SU-DHL-6 (cell line): Measurements from ENCODE around the gene DNAJB8.

Experiments
- H2AFZ ChIP-seq: fragments of 200-600 bp; sonication (generic); 2 replicates; pipeline ENCODE4 v1.6.1; 2014; ENCODE audit warnings: low read depth, mild to moderate bottlenecking, moderate library complexity, mixed read lengths, antibody characterized with exemption, low read length; ENCODE audit not compliant: severe bottlenecking
- H3F3A ChIP-seq: fragments of 200-600 bp; shearing (Covaris generic); 2 replicates; pipeline ENCODE4 v1.6.0; 2016; ENCODE audit warnings: antibody characterized with exemption, mild to moderate bottlenecking; ENCODE audit not compliant: insufficient read depth
- H3K27ac ChIP-seq: fragments of 200-600 bp; sonication (generic); 2 replicates; pipeline ENCODE4 v1.5.1; 2016; ENCODE audit warnings: low read depth, mild to moderate bottlenecking, low read length, moderate library complexity, mixed read lengths
- H3K27me3 ChIP-seq: fragments of 200-600 bp; sonication (generic), shearing (Covaris generic); 2 replicates; pipeline ENCODE4 v1.6.0; 2014; ENCODE audit warnings: mild to moderate bottlenecking, low read length
- H3K36me3 ChIP-seq: fragments of 200-600 bp; sonication (generic); 2 replicates; pipeline ENCODE4 v1.6.1; 2014; ENCODE audit warnings: mild to moderate bottlenecking, low read length, mixed read lengths
- H3K4me2 ChIP-seq: fragments of 300-600, 200-600 bp; shearing (Covaris generic), sonication (generic); 2 replicates; pipeline ENCODE4 v1.6.0; 2014; ENCODE audit warnings: low read length, low read depth, mild to moderate bottlenecking; ENCODE audit not compliant: poor library complexity, severe bottlenecking
- H3K4me3 ChIP-seq: fragments of 200-600 bp; sonication (generic); 2 replicates; pipeline ENCODE4 v1.5.1; 2014; ENCODE audit warnings: antibody characterized with exemption, low read length, mild to moderate bottlenecking, mixed read lengths; ENCODE audit not compliant: insufficient read depth, poor library complexity, severe bottlenecking
- H3K79me2 ChIP-seq: fragments of 200-600 bp; sonication (generic); 2 replicates; pipeline ENCODE4 v1.6.1; 2014; ENCODE audit warnings: mild to moderate bottlenecking, low read length, moderate library complexity; ENCODE audit not compliant: insufficient read depth
- H3K9ac ChIP-seq: fragments of 200-600 bp; sonication (generic); 2 replicates; pipeline ENCODE4 v1.7.0; 2014; ENCODE audit warnings: mild to moderate bottlenecking, low read length
- H3K9me2 ChIP-seq: fragments of 200-600 bp; sonication (generic); replicated peaks from 2 replicates; pipeline ENCODE4 v1.6.1; 2014; ENCODE audit warnings: low read length; ENCODE audit not compliant: insufficient read depth
- H3K9me3 ChIP-seq: fragments of 200-600 bp; sonication (generic); 2 replicates; pipeline ENCODE4 v1.6.1; 2014; ENCODE audit warnings: low read length, mixed read lengths; ENCODE audit not compliant: insufficient read depth
- H4K20me1 ChIP-seq: fragments of 200-600 bp; sonication (generic); 2 replicates; pipeline ENCODE4 v1.6.1; 2014; ENCODE audit warnings: low read depth, mild to moderate bottlenecking, antibody characterized with exemption, low read length, moderate library complexity, mixed read lengths
- CTCF ChIP-seq: fragments of 200-600 bp; sonication (generic); IDR thresholded peaks from one replicate; pipeline ENCODE4 v1.5.1; 2017; ENCODE audit warnings: antibody characterized with exemption, mild to moderate bottlenecking, low read length, moderate library complexity; ENCODE audit not compliant: insufficient read depth, poor library complexity, severe bottlenecking
- EZH2phosphoT487 ChIP-seq: fragments of 200-600 bp; sonication (generic), shearing (Covaris generic); conservative IDR thresholded peaks from 2 replicates; pipeline ENCODE4 v1.6.1; 2018; ENCODE audit warnings: mild to moderate bottlenecking, antibody characterized with exemption, low read length, moderate library complexity, mixed read lengths

The DNAJB8 gene

GRCh38 chr3:128487538-128487812 is 20.8 kb upstream of the DNAJB8 start:
- Histone ChIP-seq H2AFZ (no peak overlapping the region), H3K27me3 (no peaks in the 10 kb centered on the region)

GRCh38 chr3:128486681-128487537 is 20.2 kb upstream of the DNAJB8 start:
- Histone ChIP-seq H3K27me3 (no peaks in the 10 kb centered on the region), H4K20me1 (no peaks in the 10 kb centered on the region), H3K79me2 (no peaks in the 10 kb centered on the region), H3K36me3 (no peaks in the 10 kb centered on the region), H3F3A (no peaks in the 10 kb centered on the region), H3K9me3 (no peaks in the 10 kb centered on the region), H3K9ac (no peak overlapping the region), H3K4me2 (no peak overlapping the region), H3K4me3 (no peak overlapping the region), H3K9me2 (no peaks in the 10 kb centered on the region), H2AFZ (no peak overlapping the region), H3K27ac (no peak overlapping the region)
- TF ChIP-seq CTCF, result no peak
- TF ChIP-seq EZH2phosphoT487, result no peak

More at GRCh38 chr3:128487538-128487812, 20.8 kb upstream of the DNAJB8 start:
- Histone ChIP-seq H3K9ac (no peak overlapping the region), H3K9me3 (no peaks in the 10 kb centered on the region), H3K27ac (no peak overlapping the region), H3K4me2 (no peak overlapping the region), H3K79me2 (no peaks in the 10 kb centered on the region), H4K20me1 (no peaks in the 10 kb centered on the region), H3K36me3 (no peaks in the 10 kb centered on the region), H3F3A (no peaks in the 10 kb centered on the region), H3K9me2 (no peaks in the 10 kb centered on the region), H3K4me3 (no peak overlapping the region)
- TF ChIP-seq CTCF, result no peak
- TF ChIP-seq EZH2phosphoT487, result no peak

- Histone ChIP-seq H3K79me2 (no peaks in the 10 kb centered on the region), H3K36me3 (no peaks in the 10 kb centered on the region), H3K4me3 (no peak overlapping the region), H3K9me2 (no peaks in the 10 kb centered on the region), H2AFZ (no peak overlapping the region), H3F3A (no peaks in the 10 kb centered on the region), H3K27ac (no peak overlapping the region), H3K9ac (no peak overlapping the region), H3K9me3 (no peaks in the 10 kb centered on the region), H3K4me2 (no peak overlapping the region), H4K20me1 (no peaks in the 10 kb centered on the region), H3K27me3 (no peaks in the 10 kb centered on the region)
- TF ChIP-seq EZH2phosphoT487 (no peak), CTCF (no peak)
Observed at GRCh38 chr3:128486205-128486628, 19.5 kb upstream of the DNAJB8 start.
